ENCODE data around the gene HSPB8. TPM values are rescaled to one million over a fixed set of nuclear protein-coding genes. Genes with fewer than 3 reads are reported as not detected.

The HSPB8 gene
- total RNA-seq, 2 experiments from 2014 or later: not detected

- POLR2A ChIA-PET: no interaction called here
- TF ChIP-seq, protein P1, sequence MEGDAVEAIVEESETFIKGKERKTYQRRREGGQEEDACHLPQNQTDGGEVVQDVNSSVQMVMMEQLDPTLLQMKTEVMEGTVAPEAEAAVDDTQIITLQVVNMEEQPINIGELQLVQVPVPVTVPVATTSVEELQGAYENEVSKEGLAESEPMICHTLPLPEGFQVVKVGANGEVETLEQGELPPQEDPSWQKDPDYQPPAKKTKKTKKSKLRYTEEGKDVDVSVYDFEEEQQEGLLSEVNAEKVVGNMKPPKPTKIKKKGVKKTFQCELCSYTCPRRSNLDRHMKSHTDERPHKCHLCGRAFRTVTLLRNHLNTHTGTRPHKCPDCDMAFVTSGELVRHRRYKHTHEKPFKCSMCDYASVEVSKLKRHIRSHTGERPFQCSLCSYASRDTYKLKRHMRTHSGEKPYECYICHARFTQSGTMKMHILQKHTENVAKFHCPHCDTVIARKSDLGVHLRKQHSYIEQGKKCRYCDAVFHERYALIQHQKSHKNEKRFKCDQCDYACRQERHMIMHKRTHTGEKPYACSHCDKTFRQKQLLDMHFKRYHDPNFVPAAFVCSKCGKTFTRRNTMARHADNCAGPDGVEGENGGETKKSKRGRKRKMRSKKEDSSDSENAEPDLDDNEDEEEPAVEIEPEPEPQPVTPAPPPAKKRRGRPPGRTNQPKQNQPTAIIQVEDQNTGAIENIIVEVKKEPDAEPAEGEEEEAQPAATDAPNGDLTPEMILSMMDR (IDR thresholded peaks at IDR 0.05): no peak
- H3K4me3 Mint-ChIP-seq: no peak overlapping the region
- no peak overlapping the region for H3K27ac Mint-ChIP-seq
- no peak overlapping the region for H3K4me3 ChIP-seq (ENCODE audit: low read length)
- H3K4me1 ChIP-seq (ENCODE audit: insufficient read depth, low read length): no peaks in the 10 kb centered on the region
- intact Hi-C loops (cut with DNase I, micrococcal nuclease): no loop called here
- peaks cover 7% of the 10 kb centered on the region for H3K9me3 Mint-ChIP-seq
- CTCF ChIA-PET: no interaction called here
- ATAC-seq (ENCODE audit: poor library complexity): no peak
- DNase-seq: no peak
- no peak overlapping the region for H3K27ac ChIP-seq (ENCODE audit: low read depth in 1 of 2, low read length in 2 of 2)
- H3K36me3 ChIP-seq (ENCODE audit: insufficient read depth, low read length): no peaks in the 10 kb centered on the region
- peaks cover 33% of the 10 kb centered on the region for H3K27me3 Mint-ChIP-seq
- H3K36me3 Mint-ChIP-seq (ENCODE audit: low read depth): no peaks in the 10 kb centered on the region
- peaks cover 0 to 5% of the 10 kb centered on the region in 2 experiments for H3K9me3 ChIP-seq (ENCODE audit: control insufficient read depth in 1 of 2, insufficient read depth in 1 of 2, low read length in 2 of 2)
- H3K4me1 Mint-ChIP-seq (ENCODE audit: low read depth): no peaks in the 10 kb centered on the region
- peaks cover 0 to 4% of the 10 kb centered on the region in 2 experiments for H3K27me3 ChIP-seq (ENCODE audit: control insufficient read depth in 1 of 2, insufficient read depth in 2 of 2, low read length in 2 of 2)
These were observed 33.4 kb upstream of the HSPB8 start for GRCh38 chr12:119145367-119145766.

GRCh38 chr12:119147847-119148448, 30.8 kb upstream of the HSPB8 start:
- no peak overlapping the region for H3K4me3 ChIP-seq (ENCODE audit: low read length)
- no peaks in the 10 kb centered on the region for H3K36me3 Mint-ChIP-seq (ENCODE audit: low read depth)
- H3K4me1 Mint-ChIP-seq (ENCODE audit: low read depth): no peaks in the 10 kb centered on the region
- ATAC-seq (ENCODE audit: poor library complexity): no peak
- H3K36me3 ChIP-seq (ENCODE audit: insufficient read depth, low read length): no peaks in the 10 kb centered on the region
- H3K9me3 Mint-ChIP-seq: peaks cover 9% of the 10 kb centered on the region
- TF ChIP-seq, protein P1 (IDR thresholded peaks at IDR 0.05): no peak
- intact Hi-C loops (cut with DNase I, micrococcal nuclease): no loop called here
- DNase-seq: no peak
- POLR2A ChIA-PET: no interaction called here
- peaks cover 0 to 9% of the 10 kb centered on the region in 2 experiments for H3K9me3 ChIP-seq (ENCODE audit: control insufficient read depth in 1 of 2, insufficient read depth in 1 of 2, low read length in 2 of 2)
- peaks cover 0 to 11% of the 10 kb centered on the region in 2 experiments for H3K27me3 ChIP-seq (ENCODE audit: control insufficient read depth in 1 of 2, insufficient read depth in 2 of 2, low read length in 2 of 2)
- H3K4me3 Mint-ChIP-seq: no peak overlapping the region
- no peak overlapping the region for H3K27ac ChIP-seq (ENCODE audit: low read depth in 1 of 2, low read length in 2 of 2)
- peaks cover 45% of the 10 kb centered on the region for H3K27me3 Mint-ChIP-seq
- no peaks in the 10 kb centered on the region for H3K4me1 ChIP-seq (ENCODE audit: insufficient read depth, low read length)
- CTCF ChIA-PET: no interaction called here
- H3K27ac Mint-ChIP-seq: no peak overlapping the region

DNA sequence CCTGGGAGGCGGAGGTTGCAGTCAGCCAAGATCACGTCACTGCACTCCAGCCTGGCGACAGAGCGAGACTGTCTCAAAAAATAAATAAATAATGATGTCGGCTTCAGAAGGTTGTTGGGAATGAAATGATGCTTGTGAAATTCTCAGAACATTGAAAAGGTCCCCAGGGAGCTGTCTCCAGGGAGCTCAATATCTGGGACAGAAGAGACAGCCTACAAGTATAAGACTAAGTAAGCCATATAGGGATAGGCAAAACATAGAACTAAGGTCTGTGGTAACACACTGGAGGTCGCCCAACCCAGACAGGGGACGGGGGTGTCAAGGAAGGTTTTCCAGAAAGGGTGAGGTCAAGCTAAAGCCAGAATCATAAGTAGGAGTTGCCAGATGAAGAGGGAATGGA, 29.5 kb upstream of the HSPB8 start:
- ATAC-seq (ENCODE audit: poor library complexity) (no peak), DNase-seq (no peak)
- H3K4me3 Mint-ChIP-seq: no peak overlapping the region
- ChIA-PET CTCF (no interaction called here), POLR2A (no interaction called here)
- H3K9me3 Mint-ChIP-seq: peaks cover 9% of the 10 kb centered on the region
- Histone ChIP-seq H3K4me3 (ENCODE audit: low read length) (no peak overlapping the region), H3K9me3 (ENCODE audit: control insufficient read depth in 1 of 2, insufficient read depth in 1 of 2, low read length in 2 of 2) (peaks cover 0 to 20% of the 10 kb centered on the region in 2 experiments), H3K36me3 (ENCODE audit: insufficient read depth, low read length) (no peaks in the 10 kb centered on the region), H3K4me1 (ENCODE audit: insufficient read depth, low read length) (no peaks in the 10 kb centered on the region), H3K27me3 (ENCODE audit: control insufficient read depth in 1 of 2, insufficient read depth in 2 of 2, low read length in 2 of 2) (peaks cover under 1 to 13% of the 10 kb centered on the region in 2 experiments), H3K27ac (ENCODE audit: low read depth in 1 of 2, low read length in 2 of 2) (no peak overlapping the region)
- H3K4me1 Mint-ChIP-seq (ENCODE audit: low read depth): no peaks in the 10 kb centered on the region
- intact Hi-C loops (cut with DNase I, micrococcal nuclease): no loop called here
- no peaks in the 10 kb centered on the region for H3K36me3 Mint-ChIP-seq (ENCODE audit: low read depth)
- H3K27me3 Mint-ChIP-seq: peaks cover 52% of the 10 kb centered on the region
- TF ChIP-seq, protein P1 (IDR thresholded peaks at IDR 0.05): no peak
- no peak overlapping the region for H3K27ac Mint-ChIP-seq
